HCT116 (cell line): ENCODE measurements around the gene SLC4A4. TPM values are rescaled to one million over a fixed set of nuclear protein-coding genes. Genes with fewer than 3 reads are reported as not detected.

Experiments used
- ATAC-seq: fragments of 200-7000 bp; cut with Tn5 transposase; 2 replicates; pipeline ENCODE4 v1.9.1; 2020; ENCODE audit warnings: mild to moderate bottlenecking, moderate library complexity
- BruUV-seq: library from RNA; stranded (reverse); fragments of 400-500 nt; replicated peaks from 2 replicates; lab custom pipeline; 2021; lab: Mats Ljungman, UMichigan
- CTCF ChIA-PET: fragments of 300-600 bp; sonication (Branson Sonifier 250); formaldehyde crosslinking; loops from one replicate; lab custom pipeline; 2021; ENCODE audit warnings: antibody characterized with exemption; lab: Charles Lee
- POLR2A ChIA-PET: fragments of 300-600, 350-600 bp; sonication (Branson Sonifier 250); formaldehyde crosslinking; loops from one replicate; lab custom pipeline; 2021; ENCODE audit warnings: antibody characterized with exemption; lab: Charles Lee
- RAD21 ChIA-PET, 2 experiments: fragments of 300-600 bp; sonication (Branson Sonifier 250); formaldehyde crosslinking; loops; one replicate each; lab custom pipeline; 2023; ENCODE audit warnings: low total read pairs in 2 of 2; ENCODE audit not compliant: uncharacterized antibody in 2 of 2, unreplicated experiment in 2 of 2, low non-redundant PET in 1 of 2; lab: Charles Lee
- DNase-seq: peaks from one replicate; pipeline ENCODE4 v3.0.0-alpha.2; 2010; ENCODE audit warnings: low read depth, low spot score
- H2AFZ ChIP-seq: fragments of 200-600 bp; shearing (Covaris generic), sonication (generic); 2 replicates; pipeline ENCODE4 v1.6.1; 2017; ENCODE audit warnings: low read depth, mixed run types, mixed read lengths, antibody characterized with exemption, low read length; ENCODE audit not compliant: poor library complexity, severe bottlenecking
- H3K27ac ChIP-seq: 2 replicates; pipeline ENCODE4 v1.5.1; 2012; ENCODE audit warnings: low read depth, low read length
- H3K27me3 ChIP-seq: fragments of 200-600 bp; sonication (generic); 2 replicates; pipeline ENCODE4 v1.6.1; 2016; ENCODE audit warnings: mixed run types, low read length, mixed read lengths; ENCODE audit not compliant: insufficient read depth
- H3K36me3 ChIP-seq, 2 experiments: fragments of 200-500 bp in 1 of 2; fragments of 200-600 bp in 1 of 2; sonication (Bioruptor generic) in 1 of 2; sonication (generic) in 1 of 2; 2 replicates each; pipeline versions ENCODE4 v1.5.1 to v1.6.1; 2014 to 2016; ENCODE audit warnings: low read length in 2 of 2, inconsistent platforms in 1 of 2, mixed read lengths in 1 of 2, mixed run types in 1 of 2; ENCODE audit not compliant: insufficient read depth in 2 of 2, control insufficient read depth in 1 of 2
- H3K4me1 ChIP-seq, 2 experiments: fragments of 200-600 bp in 1 of 2; sonication (generic) in 1 of 2; 2 replicates each; pipeline versions ENCODE4 v1.5.1 to v1.6.1; 2012 to 2017; ENCODE audit warnings: low read length in 2 of 2, inconsistent platforms in 1 of 2, mild to moderate bottlenecking in 1 of 2, mixed read lengths in 1 of 2, mixed run types in 1 of 2, moderate library complexity in 1 of 2; ENCODE audit not compliant: insufficient read depth in 2 of 2, control insufficient read depth in 1 of 2
- H3K4me2 ChIP-seq: fragments of 200-600 bp; sonication (generic); 2 replicates; pipeline ENCODE4 v1.6.1; 2017; ENCODE audit warnings: mixed run types, low read length, mixed read lengths
- H3K4me3 ChIP-seq, 2 experiments: fragments of 200-600 bp in 1 of 2; sonication (generic) in 1 of 2; replicated peaks in 1 of 2; 2 replicates each; pipeline ENCODE4 v1.5.1; 2011 to 2016; ENCODE audit warnings: low read length in 2 of 2, control low read depth in 1 of 2, low read depth in 1 of 2, mild to moderate bottlenecking in 1 of 2, mixed read lengths in 1 of 2, mixed run types in 1 of 2
- H3K79me2 ChIP-seq: fragments of 200-600 bp; sonication (generic); 2 replicates; pipeline ENCODE4 v1.6.1; 2017; ENCODE audit warnings: mild to moderate bottlenecking, mixed run types, low read length, moderate library complexity, mixed read lengths; ENCODE audit not compliant: insufficient read depth
- H3K9ac ChIP-seq: fragments of 200-600 bp; sonication (generic); 2 replicates; pipeline ENCODE4 v1.6.1; 2016; ENCODE audit warnings: low read length, mixed read lengths
- H3K9me2 ChIP-seq: fragments of 200-600 bp; sonication (generic), shearing (Covaris generic); 2 replicates; pipeline ENCODE4 v1.6.1; 2017; ENCODE audit warnings: mixed run types, mild to moderate bottlenecking, moderate library complexity; ENCODE audit not compliant: insufficient read depth
- H3K9me3 ChIP-seq, 2 experiments: fragments of 200-500 bp in 1 of 2; fragments of 200-600 bp in 1 of 2; sonication (Bioruptor generic) in 1 of 2; sonication (generic) in 1 of 2; 2 replicates each; pipeline ENCODE4 v1.6.1; 2014 to 2017; ENCODE audit warnings: low read length in 2 of 2, mixed read lengths in 2 of 2, inconsistent platforms in 1 of 2, low read depth in 1 of 2, mild to moderate bottlenecking in 1 of 2, mixed run types in 1 of 2, moderate library complexity in 1 of 2; ENCODE audit not compliant: control insufficient read depth in 1 of 2, insufficient read depth in 1 of 2
- H4K20me1 ChIP-seq: fragments of 200-600 bp; sonication (generic), shearing (Covaris generic); 2 replicates; pipeline ENCODE4 v1.6.1; 2017; ENCODE audit warnings: mixed run types, mild to moderate bottlenecking, moderate library complexity; ENCODE audit not compliant: insufficient read depth
- CBX3 ChIP-seq: IDR thresholded peaks from 2 replicates; pipeline ENCODE4 v1.6.1; 2012; ENCODE audit warnings: low read depth
- CTCF ChIP-seq, 3 experiments: fragments of 200-600 bp in 1 of 3; sonication (generic) in 1 of 3; IDR thresholded peaks in 2 of 3; conservative IDR thresholded peaks in 1 of 3; 2 replicates each; pipeline ENCODE4 v1.5.1; 2012 to 2017; ENCODE audit warnings: low read depth in 2 of 3, low read length in 2 of 3, antibody characterized with exemption in 1 of 3, borderline replicate concordance in 1 of 3, control low read depth in 1 of 3, mild to moderate bottlenecking in 1 of 3, mixed read lengths in 1 of 3, mixed run types in 1 of 3, moderate library complexity in 1 of 3; ENCODE audit not compliant: insufficient read depth in 1 of 3
- EZH2 ChIP-seq: fragments of 200-600 bp; sonication (generic); IDR thresholded peaks from 2 replicates; pipeline ENCODE4 v1.6.1; 2017; ENCODE audit warnings: antibody characterized with exemption, mixed run types
- FOSL1 ChIP-seq: IDR thresholded peaks from 2 replicates; pipeline ENCODE4 v1.6.1; 2012; ENCODE audit warnings: low read depth
- JUND ChIP-seq: IDR thresholded peaks from 2 replicates; pipeline ENCODE4 v1.6.1; 2012
- POLR2AphosphoS5 ChIP-seq: IDR thresholded peaks from 2 replicates; pipeline ENCODE4 v1.6.1; 2011; ENCODE audit warnings: mild to moderate bottlenecking, low read depth, low read length, moderate library complexity
- RAD21 ChIP-seq: IDR thresholded peaks from 2 replicates; pipeline ENCODE4 v1.6.1; 2012; ENCODE audit warnings: low read depth, mild to moderate bottlenecking
- SIN3A ChIP-seq: IDR thresholded peaks from 2 replicates; pipeline ENCODE4 v1.6.1; 2012; ENCODE audit warnings: low read depth
- SP1 ChIP-seq: IDR thresholded peaks from 2 replicates; pipeline ENCODE4 v1.6.1; 2012; ENCODE audit warnings: low read depth
- TCF7L2 ChIP-seq: IDR thresholded peaks from 2 replicates; pipeline ENCODE4 v1.7.0; 2011; ENCODE audit warnings: borderline replicate concordance, inconsistent platforms; ENCODE audit not compliant: insufficient read depth, insufficient read length; ENCODE audit errors: extremely low read depth
- YY1 ChIP-seq: IDR thresholded peaks from 2 replicates; pipeline ENCODE4 v1.6.1; 2011; ENCODE audit warnings: low read length, low read depth, moderate library complexity, mild to moderate bottlenecking; ENCODE audit not compliant: insufficient replicate concordance; ENCODE audit errors: extremely low read depth
- ZFX ChIP-seq: fragments of 450-650 bp; IDR thresholded peaks from 2 replicates; pipeline ENCODE4 v1.6.1; 2017
- intact Hi-C: fragments of 100-400 bp; cut with micrococcal nuclease; formaldehyde crosslinking; loops from 2 replicates; pipeline ENCODE4 v1.10.0; 2022
- total RNA-seq: library from RNA; stranded (reverse); gene quantifications from one replicate; pipeline ENCODE4 v1.2.1, GENCODE V29; 2021; ENCODE audit not compliant: unreplicated experiment
- TF ChIP-seq, protein P1 (sequence below): IDR thresholded peaks from 2 replicates; pipeline ENCODE4 v1.6.1; 2012; ENCODE audit warnings: low read depth
- TF ChIP-seq, protein P2 (sequence below): IDR thresholded peaks from 2 replicates; pipeline ENCODE4 v1.6.1; 2012
- TF ChIP-seq, protein P3 (sequence below): IDR thresholded peaks from 2 replicates; pipeline ENCODE4 v1.6.1; 2011; ENCODE audit warnings: mild to moderate bottlenecking, low read length, moderate library complexity; ENCODE audit not compliant: insufficient replicate concordance; ENCODE audit errors: extremely low read depth
- TF ChIP-seq, protein P4 (sequence below): IDR thresholded peaks from 2 replicates; pipeline ENCODE4 v1.6.1; 2012

SLC4A4 gene
- total RNA-seq, 1 experiment from 2014 or later = 0.30 TPM

DNA sequence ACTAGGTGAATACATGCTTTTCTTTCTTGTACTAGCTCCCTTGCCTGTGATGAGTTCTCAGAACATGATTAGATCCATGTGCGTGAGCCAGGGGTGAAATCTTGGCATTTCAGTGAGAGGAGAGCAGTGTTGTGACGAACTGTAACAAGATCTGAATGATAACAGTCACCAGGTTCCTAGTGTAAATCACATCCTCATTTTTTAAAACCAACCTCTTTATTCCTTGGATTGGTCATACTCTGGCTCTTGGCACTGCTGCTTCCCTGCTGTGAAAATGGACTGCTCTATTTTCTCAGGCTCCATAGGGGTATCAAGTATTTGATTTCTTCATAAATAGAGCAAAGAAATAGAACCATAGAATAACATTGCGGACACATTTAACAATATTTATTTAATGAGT lies 206.3 kb downstream of the SLC4A4 start:
- no peak for ATAC-seq
- ChIA-PET RAD21 (no interaction called here), POLR2A (no interaction called here), CTCF (no interaction called here)
- no peak for DNase-seq
- Histone ChIP-seq H4K20me1 (no peaks in the 10 kb centered on the region), H3K36me3 (no peaks in the 10 kb centered on the region), H3K9me2 (no peaks in the 10 kb centered on the region), H3K79me2 (no peaks in the 10 kb centered on the region), H2AFZ (no peak overlapping the region), H3K4me3 (no peak overlapping the region), H3K27ac (no peak overlapping the region), H3K4me1 (no peaks in the 10 kb centered on the region), H3K9me3 (no peaks in the 10 kb centered on the region), H3K9ac (no peak overlapping the region), H3K4me2 (no peak overlapping the region), H3K27me3 (peaks cover 11% of the 10 kb centered on the region; the same call in 1 of the 2 replicates)
- TF ChIP-seq CBX3 (no peak), ZFX (no peak), POLR2AphosphoS5 (no peak), RAD21 (no peak), JUND (no peak), CTCF (IDR thresholded peaks at IDR 0.05 in 2 of 3, conservative IDR thresholded peaks at IDR 0.05 in 1 of 3; ENCODE audit: borderline replicate concordance in 1 of 3, insufficient read depth in 1 of 3, low read depth in 2 of 3, low read length in 2 of 3) (no peak), SIN3A (no peak), SP1 (no peak), TCF7L2 (no peak), EZH2 (no peak), FOSL1 (no peak), YY1 (no peak)
- TF ChIP-seq, protein P1, sequence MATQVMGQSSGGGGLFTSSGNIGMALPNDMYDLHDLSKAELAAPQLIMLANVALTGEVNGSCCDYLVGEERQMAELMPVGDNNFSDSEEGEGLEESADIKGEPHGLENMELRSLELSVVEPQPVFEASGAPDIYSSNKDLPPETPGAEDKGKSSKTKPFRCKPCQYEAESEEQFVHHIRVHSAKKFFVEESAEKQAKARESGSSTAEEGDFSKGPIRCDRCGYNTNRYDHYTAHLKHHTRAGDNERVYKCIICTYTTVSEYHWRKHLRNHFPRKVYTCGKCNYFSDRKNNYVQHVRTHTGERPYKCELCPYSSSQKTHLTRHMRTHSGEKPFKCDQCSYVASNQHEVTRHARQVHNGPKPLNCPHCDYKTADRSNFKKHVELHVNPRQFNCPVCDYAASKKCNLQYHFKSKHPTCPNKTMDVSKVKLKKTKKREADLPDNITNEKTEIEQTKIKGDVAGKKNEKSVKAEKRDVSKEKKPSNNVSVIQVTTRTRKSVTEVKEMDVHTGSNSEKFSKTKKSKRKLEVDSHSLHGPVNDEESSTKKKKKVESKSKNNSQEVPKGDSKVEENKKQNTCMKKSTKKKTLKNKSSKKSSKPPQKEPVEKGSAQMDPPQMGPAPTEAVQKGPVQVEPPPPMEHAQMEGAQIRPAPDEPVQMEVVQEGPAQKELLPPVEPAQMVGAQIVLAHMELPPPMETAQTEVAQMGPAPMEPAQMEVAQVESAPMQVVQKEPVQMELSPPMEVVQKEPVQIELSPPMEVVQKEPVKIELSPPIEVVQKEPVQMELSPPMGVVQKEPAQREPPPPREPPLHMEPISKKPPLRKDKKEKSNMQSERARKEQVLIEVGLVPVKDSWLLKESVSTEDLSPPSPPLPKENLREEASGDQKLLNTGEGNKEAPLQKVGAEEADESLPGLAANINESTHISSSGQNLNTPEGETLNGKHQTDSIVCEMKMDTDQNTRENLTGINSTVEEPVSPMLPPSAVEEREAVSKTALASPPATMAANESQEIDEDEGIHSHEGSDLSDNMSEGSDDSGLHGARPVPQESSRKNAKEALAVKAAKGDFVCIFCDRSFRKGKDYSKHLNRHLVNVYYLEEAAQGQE = no peak
- TF ChIP-seq, protein P2, sequence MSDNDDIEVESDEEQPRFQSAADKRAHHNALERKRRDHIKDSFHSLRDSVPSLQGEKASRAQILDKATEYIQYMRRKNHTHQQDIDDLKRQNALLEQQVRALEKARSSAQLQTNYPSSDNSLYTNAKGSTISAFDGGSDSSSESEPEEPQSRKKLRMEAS = no peak
- TF ChIP-seq, protein P3, sequence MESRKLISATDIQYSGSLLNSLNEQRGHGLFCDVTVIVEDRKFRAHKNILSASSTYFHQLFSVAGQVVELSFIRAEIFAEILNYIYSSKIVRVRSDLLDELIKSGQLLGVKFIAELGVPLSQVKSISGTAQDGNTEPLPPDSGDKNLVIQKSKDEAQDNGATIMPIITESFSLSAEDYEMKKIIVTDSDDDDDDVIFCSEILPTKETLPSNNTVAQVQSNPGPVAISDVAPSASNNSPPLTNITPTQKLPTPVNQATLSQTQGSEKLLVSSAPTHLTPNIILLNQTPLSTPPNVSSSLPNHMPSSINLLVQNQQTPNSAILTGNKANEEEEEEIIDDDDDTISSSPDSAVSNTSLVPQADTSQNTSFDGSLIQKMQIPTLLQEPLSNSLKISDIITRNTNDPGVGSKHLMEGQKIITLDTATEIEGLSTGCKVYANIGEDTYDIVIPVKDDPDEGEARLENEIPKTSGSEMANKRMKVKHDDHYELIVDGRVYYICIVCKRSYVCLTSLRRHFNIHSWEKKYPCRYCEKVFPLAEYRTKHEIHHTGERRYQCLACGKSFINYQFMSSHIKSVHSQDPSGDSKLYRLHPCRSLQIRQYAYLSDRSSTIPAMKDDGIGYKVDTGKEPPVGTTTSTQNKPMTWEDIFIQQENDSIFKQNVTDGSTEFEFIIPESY = no peak
- TF ChIP-seq, protein P4, sequence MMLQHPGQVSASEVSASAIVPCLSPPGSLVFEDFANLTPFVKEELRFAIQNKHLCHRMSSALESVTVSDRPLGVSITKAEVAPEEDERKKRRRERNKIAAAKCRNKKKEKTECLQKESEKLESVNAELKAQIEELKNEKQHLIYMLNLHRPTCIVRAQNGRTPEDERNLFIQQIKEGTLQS = no peak
- BruUV-seq = no TSS peak
- intact Hi-C loops = no loop called here
